WTC11 (cell line): ENCODE measurements around the gene IER2. TPM values are rescaled to one million over a fixed set of nuclear protein-coding genes. Genes with fewer than 3 reads are reported as not detected.

Experiments used
- ATAC-seq: fragments of 200-7000 bp; cut with Tn5 transposase; 2 replicates; pipeline ENCODE4 v1.10.0; 2021; ENCODE audit warnings: mild to moderate bottlenecking, moderate library complexity
- CTCF ChIA-PET: fragments of 300-600 bp; sonication (Branson Sonifier 250); formaldehyde crosslinking; loops from one replicate; lab custom pipeline; 2021; ENCODE audit warnings: antibody characterized with exemption; lab: Charles Lee
- POLR2A ChIA-PET: fragments of 350-600 bp; sonication (Branson Sonifier 250); formaldehyde crosslinking; loops from one replicate; lab custom pipeline; 2021; ENCODE audit warnings: antibody characterized with exemption; lab: Charles Lee
- DNase-seq: peaks from one replicate; pipeline ENCODE4 v3.0.0; 2021; ENCODE audit warnings: low spot score
- H3K27ac Mint-ChIP-seq: 2 replicates; pipeline ENCODE4 v1.8.0; 2021; ENCODE audit warnings: mixed read lengths
- H3K27me3 Mint-ChIP-seq: 2 replicates; pipeline ENCODE4 v1.8.0; 2021; ENCODE audit warnings: low read depth, mild to moderate bottlenecking, moderate library complexity, mixed read lengths
- H3K36me3 Mint-ChIP-seq: 2 replicates; pipeline ENCODE4 v1.8.0; 2021; ENCODE audit warnings: mixed read lengths
- H3K4me1 Mint-ChIP-seq: 2 replicates; pipeline ENCODE4 v1.8.0; 2022; ENCODE audit warnings: mixed read lengths
- H3K4me3 Mint-ChIP-seq: 2 replicates; pipeline ENCODE4 v1.8.0; 2021; ENCODE audit warnings: mild to moderate bottlenecking, moderate library complexity, mixed read lengths
- H3K9me3 Mint-ChIP-seq: 2 replicates; pipeline ENCODE4 v1.8.0; 2021; ENCODE audit warnings: mixed read lengths
- ATF1 ChIP-seq: sonication (generic); formaldehyde crosslinking; IDR thresholded peaks from 2 replicates; pipeline ENCODE4 v1.8.1; 2023; ENCODE audit warnings: mild to moderate bottlenecking, moderate library complexity, missing genetic modification reagents
- FOXP1 ChIP-seq: sonication (generic); formaldehyde crosslinking; IDR thresholded peaks from 2 replicates; pipeline ENCODE4 v1.8.0; 2022; ENCODE audit warnings: missing genetic modification reagents, mild to moderate bottlenecking, moderate library complexity, borderline replicate concordance
- JUN ChIP-seq: sonication (generic); formaldehyde crosslinking; IDR thresholded peaks from 2 replicates; pipeline ENCODE4 v1.8.0; 2023; ENCODE audit warnings: mild to moderate bottlenecking, missing genetic modification reagents
- NFYB ChIP-seq: sonication (generic); formaldehyde crosslinking; conservative IDR thresholded peaks from 2 replicates; pipeline ENCODE4 v1.8.0; 2022; ENCODE audit warnings: low read depth, missing genetic modification reagents
- NR2C2 ChIP-seq: sonication (generic); formaldehyde crosslinking; IDR thresholded peaks from 2 replicates; pipeline ENCODE4 v1.8.0; 2022; ENCODE audit warnings: mild to moderate bottlenecking, missing genetic modification reagents
- TP53 ChIP-seq: sonication (generic); formaldehyde crosslinking; IDR thresholded peaks from 2 replicates; pipeline ENCODE4 v1.8.1; 2023; ENCODE audit warnings: mild to moderate bottlenecking, missing genetic modification reagents
- total RNA-seq: library from RNA; stranded (reverse); gene quantifications from 3 replicates; pipeline ENCODE4 v1.2.3, GENCODE V29; 2021
- TF ChIP-seq, protein P1 (sequence below): sonication (generic); formaldehyde crosslinking; IDR thresholded peaks from 2 replicates; pipeline ENCODE4 v1.8.1; 2023; ENCODE audit warnings: mild to moderate bottlenecking, missing genetic modification reagents
- TF ChIP-seq, protein P2 (sequence below): sonication (generic); formaldehyde crosslinking; IDR thresholded peaks from 2 replicates; pipeline ENCODE4 v1.8.1; 2022; ENCODE audit warnings: low read depth, mild to moderate bottlenecking, moderate library complexity, missing genetic modification reagents, borderline replicate concordance
- TF ChIP-seq, protein P3 (sequence below): sonication (generic); formaldehyde crosslinking; IDR thresholded peaks from 2 replicates; pipeline ENCODE4 v1.8.0; 2023; ENCODE audit warnings: missing genetic modification reagents
- TF ChIP-seq, protein P4 (sequence below): sonication (generic); formaldehyde crosslinking; IDR thresholded peaks from 2 replicates; pipeline ENCODE4 v1.8.0; 2022; ENCODE audit warnings: mild to moderate bottlenecking, missing genetic modification reagents
- TF ChIP-seq, protein P5 (sequence below): fragments of 250-450 bp; sonication (Bioruptor Pico); IDR thresholded peaks from 2 replicates; pipeline ENCODE4 v1.9.0; 2021; ENCODE audit warnings: mild to moderate bottlenecking
- TF ChIP-seq, protein P6 (sequence below): sonication (generic); formaldehyde crosslinking; IDR thresholded peaks from 2 replicates; pipeline ENCODE4 v1.8.1; 2022; ENCODE audit warnings: low read depth, missing genetic modification reagents, borderline replicate concordance
- TF ChIP-seq, protein P7 (sequence below): sonication (generic); formaldehyde crosslinking; IDR thresholded peaks from 2 replicates; pipeline ENCODE4 v1.8.0; 2023; ENCODE audit warnings: mild to moderate bottlenecking, missing genetic modification reagents
- TF ChIP-seq, protein P8 (sequence below): sonication (generic); formaldehyde crosslinking; IDR thresholded peaks from 2 replicates; pipeline ENCODE4 v1.8.1; 2023; ENCODE audit warnings: mild to moderate bottlenecking, moderate library complexity, missing genetic modification reagents
- TF ChIP-seq, protein P9 (sequence below): fragments of 250-450 bp; sonication (Bioruptor Pico); conservative IDR thresholded peaks from 2 replicates; pipeline ENCODE4 v1.9.0; 2021; ENCODE audit warnings: mild to moderate bottlenecking
- TF ChIP-seq, protein P10 (sequence below): sonication (generic); formaldehyde crosslinking; conservative IDR thresholded peaks from 2 replicates; pipeline ENCODE4 v1.8.1; 2022; ENCODE audit warnings: mild to moderate bottlenecking, missing genetic modification reagents

IER2 gene
- total RNA-seq, 1 experiment from 2014 or later, result 138 TPM

DNA sequence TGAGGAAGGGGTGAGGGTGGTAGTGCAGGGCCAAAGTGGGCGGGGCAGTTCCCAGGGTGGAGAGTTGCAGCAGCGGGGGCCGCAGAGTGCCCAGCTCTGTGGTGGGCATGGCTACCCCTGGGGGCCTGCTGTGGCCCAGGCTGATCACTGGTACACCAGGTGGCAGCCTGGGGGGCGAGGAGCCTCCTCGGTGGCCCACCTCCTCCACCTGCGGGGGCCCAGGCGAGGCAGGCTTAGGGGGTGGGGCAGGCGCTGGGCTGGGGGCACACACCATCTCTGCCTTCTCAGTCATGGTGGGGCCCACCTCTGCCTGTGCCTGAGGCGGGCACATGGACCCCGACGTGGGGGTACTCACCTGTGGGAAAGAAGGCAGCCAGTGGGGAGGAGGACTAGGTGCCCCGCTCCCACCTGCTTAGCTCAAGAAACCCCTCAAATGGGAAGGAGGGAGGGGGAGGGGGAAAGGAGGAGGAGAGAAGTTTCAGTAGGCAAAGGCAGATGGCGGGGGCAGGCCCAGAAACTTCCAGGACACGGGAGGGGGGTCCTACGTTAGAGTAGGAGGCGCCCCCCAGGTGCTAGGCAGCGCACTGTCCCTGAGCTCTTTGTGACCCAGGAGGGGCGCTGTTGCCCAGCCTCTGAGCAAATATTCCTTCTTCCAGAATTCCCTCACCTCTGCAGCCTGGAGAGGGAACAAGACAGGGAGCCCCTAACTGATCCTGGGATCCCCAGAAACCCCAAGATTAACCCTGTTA, 49.2 kb upstream of the IER2 start (continued):
- TF ChIP-seq JUN (CRISPR knock-in tag) (no peak), NFYB (no peak), NR2C2 (no peak)
- TF ChIP-seq, protein P1, sequence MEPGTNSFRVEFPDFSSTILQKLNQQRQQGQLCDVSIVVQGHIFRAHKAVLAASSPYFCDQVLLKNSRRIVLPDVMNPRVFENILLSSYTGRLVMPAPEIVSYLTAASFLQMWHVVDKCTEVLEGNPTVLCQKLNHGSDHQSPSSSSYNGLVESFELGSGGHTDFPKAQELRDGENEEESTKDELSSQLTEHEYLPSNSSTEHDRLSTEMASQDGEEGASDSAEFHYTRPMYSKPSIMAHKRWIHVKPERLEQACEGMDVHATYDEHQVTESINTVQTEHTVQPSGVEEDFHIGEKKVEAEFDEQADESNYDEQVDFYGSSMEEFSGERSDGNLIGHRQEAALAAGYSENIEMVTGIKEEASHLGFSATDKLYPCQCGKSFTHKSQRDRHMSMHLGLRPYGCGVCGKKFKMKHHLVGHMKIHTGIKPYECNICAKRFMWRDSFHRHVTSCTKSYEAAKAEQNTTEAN, result no peak
- TF ChIP-seq, protein P2, sequence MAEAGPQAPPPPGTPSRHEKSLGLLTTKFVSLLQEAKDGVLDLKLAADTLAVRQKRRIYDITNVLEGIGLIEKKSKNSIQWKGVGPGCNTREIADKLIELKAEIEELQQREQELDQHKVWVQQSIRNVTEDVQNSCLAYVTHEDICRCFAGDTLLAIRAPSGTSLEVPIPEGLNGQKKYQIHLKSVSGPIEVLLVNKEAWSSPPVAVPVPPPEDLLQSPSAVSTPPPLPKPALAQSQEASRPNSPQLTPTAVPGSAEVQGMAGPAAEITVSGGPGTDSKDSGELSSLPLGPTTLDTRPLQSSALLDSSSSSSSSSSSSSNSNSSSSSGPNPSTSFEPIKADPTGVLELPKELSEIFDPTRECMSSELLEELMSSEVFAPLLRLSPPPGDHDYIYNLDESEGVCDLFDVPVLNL (CRISPR knock-in tag), result no peak
- TF ChIP-seq, protein P3, sequence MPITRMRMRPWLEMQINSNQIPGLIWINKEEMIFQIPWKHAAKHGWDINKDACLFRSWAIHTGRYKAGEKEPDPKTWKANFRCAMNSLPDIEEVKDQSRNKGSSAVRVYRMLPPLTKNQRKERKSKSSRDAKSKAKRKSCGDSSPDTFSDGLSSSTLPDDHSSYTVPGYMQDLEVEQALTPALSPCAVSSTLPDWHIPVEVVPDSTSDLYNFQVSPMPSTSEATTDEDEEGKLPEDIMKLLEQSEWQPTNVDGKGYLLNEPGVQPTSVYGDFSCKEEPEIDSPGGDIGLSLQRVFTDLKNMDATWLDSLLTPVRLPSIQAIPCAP (CRISPR knock-in tag), result no peak
- TF ChIP-seq, protein P4, sequence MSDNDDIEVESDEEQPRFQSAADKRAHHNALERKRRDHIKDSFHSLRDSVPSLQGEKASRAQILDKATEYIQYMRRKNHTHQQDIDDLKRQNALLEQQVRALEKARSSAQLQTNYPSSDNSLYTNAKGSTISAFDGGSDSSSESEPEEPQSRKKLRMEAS (CRISPR knock-in tag), result no peak
- TF ChIP-seq, protein P5, sequence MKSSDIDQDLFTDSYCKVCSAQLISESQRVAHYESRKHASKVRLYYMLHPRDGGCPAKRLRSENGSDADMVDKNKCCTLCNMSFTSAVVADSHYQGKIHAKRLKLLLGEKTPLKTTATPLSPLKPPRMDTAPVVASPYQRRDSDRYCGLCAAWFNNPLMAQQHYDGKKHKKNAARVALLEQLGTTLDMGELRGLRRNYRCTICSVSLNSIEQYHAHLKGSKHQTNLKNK (CRISPR knock-in tag), result no peak

DNA sequence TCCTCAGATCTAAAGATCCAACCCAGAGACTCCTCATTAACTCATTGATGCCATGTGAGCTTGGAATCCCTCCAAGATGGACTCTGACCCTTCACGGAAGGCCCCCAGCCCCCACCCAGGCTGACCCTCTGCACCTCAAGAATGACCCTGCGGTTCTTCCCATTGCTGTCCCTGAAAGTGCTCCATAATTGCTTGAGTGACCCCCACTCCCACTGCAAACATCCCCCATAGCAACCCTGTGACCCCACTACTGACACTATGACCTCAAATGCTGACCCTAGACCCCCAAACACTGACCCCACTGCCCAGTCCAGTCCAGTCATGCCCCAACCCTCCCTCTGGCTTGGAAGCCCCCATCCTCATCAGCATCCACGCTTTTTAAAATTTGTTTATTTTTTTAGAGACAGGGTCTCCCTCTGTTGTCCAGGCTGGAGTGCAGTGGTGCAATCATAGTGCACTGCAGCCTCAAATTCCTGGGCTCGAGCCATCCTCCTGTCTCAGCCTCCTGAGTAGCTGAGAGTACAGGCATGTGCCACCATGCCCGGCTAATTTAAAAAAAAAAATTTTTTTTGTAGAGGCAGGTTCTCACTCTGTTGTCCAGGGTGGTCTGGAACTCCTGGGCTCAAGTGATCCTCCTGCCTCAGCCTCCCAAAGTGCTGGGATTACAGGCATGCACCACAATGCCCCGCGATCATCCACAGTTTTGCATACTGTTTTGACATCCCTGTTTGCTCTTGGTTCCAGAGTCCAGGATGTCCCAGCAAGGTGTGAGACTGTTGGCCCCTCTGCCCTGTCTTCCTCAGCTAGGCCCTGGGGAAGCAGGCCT, 48.4 kb upstream of the IER2 start:
- Mint-ChIP-seq H3K4me1 (peaks cover 15% of the 10 kb centered on the region), H3K9me3 (no peaks in the 10 kb centered on the region), H3K27me3 (peaks cover 56% of the 10 kb centered on the region), H3K27ac (no peak overlapping the region), H3K36me3 (no peaks in the 10 kb centered on the region), H3K4me3 (peak overlapping the region; percentile 49)
- ChIA-PET CTCF (interaction anchor here (0.5 to 3.9 kb wide), 34 partner anchors 10 to 405 kb away, joined by 3 to 36 read pairs (median 4); partner anchors contain the start of genes GCDH, IER2, NACC1 and STX10), POLR2A (interaction anchor here (0.6 kb wide), 1 partner anchor 196 kb away, joined by 4 read pairs; no protein-coding TSS in a partner anchor)
- no peak for DNase-seq
- TF ChIP-seq NFYB, result no peak
- ATAC-seq, result no peak

DNA sequence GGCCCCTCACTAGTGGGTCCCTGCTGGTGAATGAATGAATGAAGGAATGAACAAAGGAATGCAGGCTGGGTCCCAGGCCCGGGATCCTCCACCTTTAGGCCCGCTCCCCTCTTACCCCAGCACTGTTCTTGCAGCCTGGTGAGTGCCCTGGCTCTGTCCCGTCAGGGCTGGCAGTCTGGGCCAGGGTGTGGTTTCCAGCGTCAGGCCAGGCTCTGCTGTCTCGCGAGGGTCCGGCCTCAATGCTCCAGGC, 47.9 kb upstream of the IER2 start:
- CTCF ChIA-PET, result interaction anchor here (1.7 to 3.9 kb wide), 3 partner anchors 43 to 137 kb away, joined by 5 to 36 read pairs (median 18); no protein-coding TSS in a partner anchor
- peaks cover 10% of the 10 kb centered on the region for H3K4me1 Mint-ChIP-seq
- peaks cover 2% of the 10 kb centered on the region; the same call in 1 of the 2 replicates for H3K36me3 Mint-ChIP-seq
- H3K4me3 Mint-ChIP-seq, result peak overlapping the region; percentile 49
- DNase-seq (no peak), ATAC-seq (peak; percentile 19)
- H3K27ac Mint-ChIP-seq, result no peak overlapping the region
- POLR2A ChIA-PET, result interaction anchor here (0.6 kb wide), 1 partner anchor 196 kb away, joined by 4 read pairs; no protein-coding TSS in a partner anchor
- H3K27me3 Mint-ChIP-seq, result peaks cover 51% of the 10 kb centered on the region
- TF ChIP-seq, protein P6, sequence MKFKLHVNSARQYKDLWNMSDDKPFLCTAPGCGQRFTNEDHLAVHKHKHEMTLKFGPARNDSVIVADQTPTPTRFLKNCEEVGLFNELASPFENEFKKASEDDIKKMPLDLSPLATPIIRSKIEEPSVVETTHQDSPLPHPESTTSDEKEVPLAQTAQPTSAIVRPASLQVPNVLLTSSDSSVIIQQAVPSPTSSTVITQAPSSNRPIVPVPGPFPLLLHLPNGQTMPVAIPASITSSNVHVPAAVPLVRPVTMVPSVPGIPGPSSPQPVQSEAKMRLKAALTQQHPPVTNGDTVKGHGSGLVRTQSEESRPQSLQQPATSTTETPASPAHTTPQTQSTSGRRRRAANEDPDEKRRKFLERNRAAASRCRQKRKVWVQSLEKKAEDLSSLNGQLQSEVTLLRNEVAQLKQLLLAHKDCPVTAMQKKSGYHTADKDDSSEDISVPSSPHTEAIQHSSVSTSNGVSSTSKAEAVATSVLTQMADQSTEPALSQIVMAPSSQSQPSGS, result no peak
- TF ChIP-seq, protein P7, sequence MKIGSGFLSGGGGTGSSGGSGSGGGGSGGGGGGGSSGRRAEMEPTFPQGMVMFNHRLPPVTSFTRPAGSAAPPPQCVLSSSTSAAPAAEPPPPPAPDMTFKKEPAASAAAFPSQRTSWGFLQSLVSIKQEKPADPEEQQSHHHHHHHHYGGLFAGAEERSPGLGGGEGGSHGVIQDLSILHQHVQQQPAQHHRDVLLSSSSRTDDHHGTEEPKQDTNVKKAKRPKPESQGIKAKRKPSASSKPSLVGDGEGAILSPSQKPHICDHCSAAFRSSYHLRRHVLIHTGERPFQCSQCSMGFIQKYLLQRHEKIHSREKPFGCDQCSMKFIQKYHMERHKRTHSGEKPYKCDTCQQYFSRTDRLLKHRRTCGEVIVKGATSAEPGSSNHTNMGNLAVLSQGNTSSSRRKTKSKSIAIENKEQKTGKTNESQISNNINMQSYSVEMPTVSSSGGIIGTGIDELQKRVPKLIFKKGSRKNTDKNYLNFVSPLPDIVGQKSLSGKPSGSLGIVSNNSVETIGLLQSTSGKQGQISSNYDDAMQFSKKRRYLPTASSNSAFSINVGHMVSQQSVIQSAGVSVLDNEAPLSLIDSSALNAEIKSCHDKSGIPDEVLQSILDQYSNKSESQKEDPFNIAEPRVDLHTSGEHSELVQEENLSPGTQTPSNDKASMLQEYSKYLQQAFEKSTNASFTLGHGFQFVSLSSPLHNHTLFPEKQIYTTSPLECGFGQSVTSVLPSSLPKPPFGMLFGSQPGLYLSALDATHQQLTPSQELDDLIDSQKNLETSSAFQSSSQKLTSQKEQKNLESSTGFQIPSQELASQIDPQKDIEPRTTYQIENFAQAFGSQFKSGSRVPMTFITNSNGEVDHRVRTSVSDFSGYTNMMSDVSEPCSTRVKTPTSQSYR (CRISPR knock-in tag), result no peak
- no peak for TF ChIP-seq NR2C2
- no peak for TF ChIP-seq ATF1 (CRISPR knock-in tag)
- TF ChIP-seq, protein P5 (CRISPR knock-in tag), result no peak
- TF ChIP-seq, protein P8, sequence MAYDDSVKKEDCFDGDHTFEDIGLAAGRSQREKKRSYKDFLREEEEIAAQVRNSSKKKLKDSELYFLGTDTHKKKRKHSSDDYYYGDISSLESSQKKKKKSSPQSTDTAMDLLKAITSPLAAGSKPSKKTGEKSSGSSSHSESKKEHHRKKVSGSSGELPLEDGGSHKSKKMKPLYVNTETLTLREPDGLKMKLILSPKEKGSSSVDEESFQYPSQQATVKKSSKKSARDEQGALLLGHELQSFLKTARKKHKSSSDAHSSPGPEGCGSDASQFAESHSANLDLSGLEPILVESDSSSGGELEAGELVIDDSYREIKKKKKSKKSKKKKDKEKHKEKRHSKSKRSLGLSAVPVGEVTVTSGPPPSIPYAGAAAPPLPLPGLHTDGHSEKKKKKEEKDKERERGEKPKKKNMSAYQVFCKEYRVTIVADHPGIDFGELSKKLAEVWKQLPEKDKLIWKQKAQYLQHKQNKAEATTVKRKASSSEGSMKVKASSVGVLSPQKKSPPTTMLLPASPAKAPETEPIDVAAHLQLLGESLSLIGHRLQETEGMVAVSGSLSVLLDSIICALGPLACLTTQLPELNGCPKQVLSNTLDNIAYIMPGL (CRISPR knock-in tag), result no peak
- TF ChIP-seq, protein P9, sequence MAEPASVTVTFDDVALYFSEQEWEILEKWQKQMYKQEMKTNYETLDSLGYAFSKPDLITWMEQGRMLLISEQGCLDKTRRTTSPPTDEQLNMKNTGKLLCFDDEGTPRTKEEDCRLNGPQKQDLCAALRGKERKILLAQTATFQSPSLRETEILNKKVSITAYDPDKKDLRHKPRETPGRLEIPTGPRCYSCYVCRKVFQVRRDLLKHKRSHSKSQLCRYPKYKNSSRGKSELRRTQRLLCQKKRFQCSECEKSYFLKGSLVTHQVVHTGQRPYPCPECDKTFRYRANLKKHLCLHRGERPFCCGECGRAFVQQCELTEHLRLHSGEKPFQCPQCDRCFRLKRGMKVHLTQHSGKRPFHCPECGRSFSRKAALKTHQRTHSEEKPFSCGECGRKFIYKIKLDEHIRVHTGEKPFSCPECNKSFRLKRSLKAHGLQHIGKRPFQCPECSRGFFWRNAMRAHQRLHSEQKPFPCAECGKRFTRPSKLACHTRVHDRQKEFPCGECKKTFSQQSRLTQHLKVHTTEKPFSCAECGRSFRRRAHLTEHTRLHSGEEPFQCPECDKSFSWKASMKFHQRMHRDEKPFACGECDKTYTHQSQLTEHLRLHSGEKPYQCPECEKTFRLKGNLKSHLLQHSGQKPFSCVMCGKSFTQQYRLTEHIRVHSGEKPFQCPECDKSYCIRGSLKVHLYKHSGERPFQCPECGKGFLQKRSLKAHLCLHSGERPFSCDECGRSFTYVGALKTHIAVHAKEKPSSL, result no peak
- TF ChIP-seq FOXP1 (CRISPR knock-in tag), result no peak
- TF ChIP-seq TP53 (CRISPR knock-in tag), result no peak
- TF ChIP-seq, protein P10, sequence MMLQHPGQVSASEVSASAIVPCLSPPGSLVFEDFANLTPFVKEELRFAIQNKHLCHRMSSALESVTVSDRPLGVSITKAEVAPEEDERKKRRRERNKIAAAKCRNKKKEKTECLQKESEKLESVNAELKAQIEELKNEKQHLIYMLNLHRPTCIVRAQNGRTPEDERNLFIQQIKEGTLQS (CRISPR knock-in tag), result no peak
- no peaks in the 10 kb centered on the region for H3K9me3 Mint-ChIP-seq
